Endothelial cell of hepatic sinusoid (primary cell): ENCODE measurements around the gene SCAF1.
"Not testable (repeated sequence)": the region's sequence is repeated elsewhere in the genome, so short reads cannot be mapped to it uniquely, and the experiment has no call there.

Experiments used
- in situ Hi-C: cut with HindIII; loops from 2 replicates; pipeline ENCODE4 v1.10.0; 2017; ENCODE audit warnings: low sequenced_read_pairs

The SCAF1 gene

GRCh38 chr19:49613374-49613773 lies 28.6 kb upstream of the SCAF1 start:
- in situ Hi-C loops: no loop called here

- in situ Hi-C loops: no loop called here
Observed at GRCh38 chr19:49614096-49614833, 27.7 kb upstream of the SCAF1 start.

GRCh38 chr19:49615861-49616260 lies 26.1 kb upstream of the SCAF1 start:
- in situ Hi-C loops: no loop called here

GRCh38 chr19:49616532-49616931 lies 25.5 kb upstream of the SCAF1 start:
- in situ Hi-C loops: no loop called here

GRCh38 chr19:49616945-49617344 lies 25.1 kb upstream of the SCAF1 start:
- in situ Hi-C loops: no loop called here

- in situ Hi-C loops: not testable (repeated sequence)
Observed at GRCh38 chr19:49617860-49618259, 24.1 kb upstream of the SCAF1 start.

GRCh38 chr19:49624967-49625910 lies 16.8 kb upstream of the SCAF1 start:
- in situ Hi-C loops: no loop called here

- in situ Hi-C loops: no loop called here
Observed at GRCh38 chr19:49626226-49626625, 15.8 kb upstream of the SCAF1 start.

GRCh38 chr19:49629659-49630058 lies 12.3 kb upstream of the SCAF1 start:
- in situ Hi-C loops: no loop called here

- in situ Hi-C loops: no loop called here
Observed at GRCh38 chr19:49631014-49631588, 10.9 kb upstream of the SCAF1 start.

GRCh38 chr19:49631610-49632192 lies 10.3 kb upstream of the SCAF1 start:
- in situ Hi-C loops: no loop called here

GRCh38 chr19:49632576-49632975 lies 9.4 kb upstream of the SCAF1 start:
- in situ Hi-C loops: no loop called here

- in situ Hi-C loops: not testable (repeated sequence)
Observed at GRCh38 chr19:49633273-49633672, 8.7 kb upstream of the SCAF1 start.

GRCh38 chr19:49635530-49636232 lies 6.3 kb upstream of the SCAF1 start:
- in situ Hi-C loops: no loop called here

- in situ Hi-C loops: no loop called here
Observed at GRCh38 chr19:49636233-49636932, 5.6 kb upstream of the SCAF1 start.

- in situ Hi-C loops: no loop called here
Observed at GRCh38 chr19:49637821-49638738, 3.9 kb upstream of the SCAF1 start.

- in situ Hi-C loops: loop anchor here (5.0 kb wide), 1 partner anchor 67 kb away; no protein-coding TSS in a partner anchor
Observed at GRCh38 chr19:49639401-49640112, 2.5 kb upstream of the SCAF1 start.
